Panc1 (cell line): ENCODE data around the gene FBP2. TPM values are rescaled to one million over a fixed set of nuclear protein-coding genes. Genes with fewer than 3 reads are reported as not detected.

Experiments
- ATAC-seq: fragments of 200-7000 bp; cut with Tn5 transposase; 2 replicates; pipeline ENCODE4 v1.9.1; 2020; ENCODE audit warnings: mild to moderate bottlenecking, moderate library complexity
- Bru-seq: library from RNA; stranded (reverse); fragments of 400-500 nt; gene quantifications from one replicate; lab custom pipeline; 2021; lab: Mats Ljungman, UMichigan
- BruChase-seq, 2 experiments: library from RNA; stranded (reverse); fragments of 400-500 nt; gene quantifications; one replicate each; lab custom pipeline; 2021; lab: Mats Ljungman, UMichigan
- BruUV-seq: library from RNA; stranded (reverse); fragments of 400-500 nt; replicated peaks from 2 replicates; lab custom pipeline; 2021; lab: Mats Ljungman, UMichigan
- CTCF ChIA-PET: fragments of 300-600 bp; sonication (Branson Sonifier 250); formaldehyde crosslinking; loops from one replicate; lab custom pipeline; 2022; ENCODE audit warnings: antibody characterized with exemption; lab: Charles Lee
- POLR2A ChIA-PET: fragments of 300-600 bp; sonication (Branson Sonifier 250); formaldehyde crosslinking; loops from one replicate; lab custom pipeline; 2022; ENCODE audit warnings: antibody characterized with exemption; lab: Charles Lee
- DNase-seq: peaks from one replicate; pipeline ENCODE4 v3.0.0-alpha.2; 2010; ENCODE audit warnings: low read depth, low spot score
- H3K27ac ChIP-seq: 2 replicates; pipeline ENCODE4 v1.5.1; 2011; ENCODE audit warnings: mild to moderate bottlenecking, low read length, inconsistent platforms
- H3K27me3 ChIP-seq: fragments of 200-500 bp; sonication (Bioruptor generic); 2 replicates; pipeline ENCODE4 v1.6.0; 2014; ENCODE audit warnings: low read length, inconsistent platforms; ENCODE audit not compliant: control insufficient read depth, insufficient read depth
- H3K36me3 ChIP-seq: fragments of 200-500 bp; sonication (Bioruptor generic); 2 replicates; pipeline ENCODE4 v1.5.1; 2014; ENCODE audit warnings: inconsistent platforms, mild to moderate bottlenecking, low read length, moderate library complexity; ENCODE audit not compliant: control insufficient read depth, insufficient read depth
- H3K4me1 ChIP-seq: 2 replicates; pipeline ENCODE4 v1.5.1; 2011; ENCODE audit warnings: inconsistent platforms, mild to moderate bottlenecking, low read length, moderate library complexity; ENCODE audit not compliant: control insufficient read depth, insufficient read depth
- H3K4me3 ChIP-seq, 2 experiments: 2 replicates each; pipeline ENCODE4 v1.5.1; 2011 to 2012; ENCODE audit warnings: low read depth in 2 of 2, low read length in 2 of 2, mild to moderate bottlenecking in 2 of 2, inconsistent platforms in 1 of 2, moderate library complexity in 1 of 2
- H3K9me3 ChIP-seq: fragments of 200-500 bp; sonication (Bioruptor generic); 2 replicates; pipeline ENCODE4 v1.5.1; 2014; ENCODE audit warnings: low read depth, mild to moderate bottlenecking, inconsistent platforms, low read length, moderate library complexity; ENCODE audit not compliant: control insufficient read depth, insufficient read depth
- POLR2AphosphoS5 ChIP-seq: IDR thresholded peaks from 2 replicates; pipeline ENCODE4 v1.6.1; 2012; ENCODE audit warnings: mild to moderate bottlenecking, low read depth, low read length, moderate library complexity
- SIN3A ChIP-seq: IDR thresholded peaks from 2 replicates; pipeline ENCODE4 v1.6.1; 2012; ENCODE audit warnings: low read depth, mild to moderate bottlenecking, low read length, moderate library complexity, borderline replicate concordance; ENCODE audit not compliant: insufficient read depth
- TCF7L2 ChIP-seq: IDR thresholded peaks from 2 replicates; pipeline ENCODE4 v1.6.1; 2011; ENCODE audit warnings: mild to moderate bottlenecking, low read depth, low read length, inconsistent platforms
- in situ Hi-C: cut with HindIII; loops from 2 replicates; pipeline ENCODE4 v1.10.0; 2016; ENCODE audit warnings: low sequenced_read_pairs, low pct_unique_long_range_greater_than_20kb
- intact Hi-C: fragments of 100-400 bp; cut with micrococcal nuclease; formaldehyde crosslinking; loops from one replicate; pipeline ENCODE4 v1.10.0; 2022; ENCODE audit not compliant: unreplicated experiment
- long read RNA-seq: library from polyadenylated mRNA; unstranded; transcript quantifications from one replicate; pipeline ENCODE4 v2.0.0, GENCODE V29; 2021; ENCODE audit not compliant: unreplicated experiment
- polyA plus RNA-seq: library from polyadenylated mRNA; unstranded; fragments of >200 nt; gene quantifications from one replicate; pipeline ENCODE4 v1.2.1, GENCODE V29; 2012; ENCODE audit warnings: missing spikeins; ENCODE audit not compliant: insufficient read length
- total RNA-seq: library from RNA; stranded (reverse); gene quantifications from one replicate; pipeline ENCODE4 v1.2.1, GENCODE V29; 2021; ENCODE audit not compliant: unreplicated experiment
- TF ChIP-seq, protein P1 (sequence below): fragments of 450-650 bp; IDR thresholded peaks from 2 replicates; pipeline ENCODE4 v1.5.1; 2017; ENCODE audit warnings: mild to moderate bottlenecking
- TF ChIP-seq, protein P2 (sequence below), 2 experiments: IDR thresholded peaks; 2 replicates each; pipeline ENCODE4 v1.6.1; 2011 to 2012; ENCODE audit warnings: low read depth in 2 of 2, control low read depth in 1 of 2, low read length in 1 of 2, mild to moderate bottlenecking in 1 of 2, moderate library complexity in 1 of 2; ENCODE audit not compliant: insufficient read depth in 1 of 2

The FBP2 gene
- total RNA-seq (not detected), Bru-seq, nascent RNA (percentile 3 among the genes with signal in this experiment), BruChase-seq, experiment 1, labeled RNA remaining after a 2-hour chase (not detected), BruChase-seq, experiment 2, labeled RNA remaining after a 6-hour chase (percentile 8 among the genes with signal in this experiment)
- not detected for polyA plus RNA-seq
- long read RNA-seq, result 0 reads

DNA sequence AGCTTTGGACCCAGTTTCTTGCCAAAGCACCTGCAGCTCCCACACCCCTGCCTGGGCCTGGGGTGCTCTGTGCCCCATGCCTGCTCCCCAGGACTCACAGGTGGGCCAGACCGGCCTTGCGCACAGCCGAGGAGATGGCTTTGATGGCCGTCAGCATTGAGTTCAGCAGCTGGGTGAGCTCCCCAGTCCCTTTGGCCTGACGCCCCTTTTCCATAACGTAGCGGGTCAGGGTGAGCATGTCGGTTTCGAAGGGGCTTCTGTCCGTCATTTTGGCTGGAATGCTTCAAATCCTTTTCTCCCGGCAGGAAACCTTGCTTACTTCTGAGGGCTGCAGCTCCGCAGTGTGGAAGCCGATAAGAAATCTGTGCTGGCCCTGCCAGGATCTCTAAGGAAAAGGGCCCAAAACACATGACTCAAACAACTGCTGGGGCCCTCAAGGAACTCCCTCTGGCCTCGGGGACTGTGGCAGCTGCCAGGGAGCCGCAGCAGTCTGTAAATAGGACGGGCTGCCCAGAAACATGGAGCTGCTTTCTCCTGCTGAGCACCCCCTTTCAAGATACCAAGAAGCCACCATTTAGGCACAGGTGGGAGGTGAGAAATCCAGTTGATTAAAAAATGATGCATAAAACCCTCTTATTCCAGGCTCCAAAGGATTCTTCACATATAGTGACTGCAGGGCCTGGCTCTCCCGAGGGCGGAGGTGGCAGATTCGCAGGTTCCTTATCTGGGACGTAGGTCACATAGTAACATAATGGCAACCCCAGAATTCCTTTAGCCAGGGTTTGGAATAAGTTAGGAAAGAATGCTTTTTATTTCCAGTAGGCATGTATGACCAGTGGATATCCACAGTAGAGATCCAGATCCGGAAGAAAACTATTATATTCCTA lies at the start of gene FBP2:
Gene FBP2, minus strand, starts transcription at position 366 of the 887 bp plus-strand sequence. Its CDS starts 98 bp downstream, at position 268.
- Histone ChIP-seq H3K27me3 (no peaks in the 10 kb centered on the region), H3K36me3 (no peaks in the 10 kb centered on the region), H3K4me3 (no peak within 1 kb of the TSS), H3K27ac (no peak within 1 kb of the TSS), H3K4me1 (no peaks in the 10 kb centered on the region), H3K9me3 (no peaks in the 10 kb centered on the region)
- in situ Hi-C loops, result no loop called here
- ChIA-PET POLR2A (no interaction called here), CTCF (interaction anchor here (0.6 kb wide), 1 partner anchor 39 kb away, joined by 5 read pairs; the partner anchor contains the start of gene PCAT7)
- no peak for DNase-seq
- ATAC-seq, result no peak
- intact Hi-C loops, result no loop called here
- BruUV-seq, result no TSS peak
- TF ChIP-seq, protein P1, sequence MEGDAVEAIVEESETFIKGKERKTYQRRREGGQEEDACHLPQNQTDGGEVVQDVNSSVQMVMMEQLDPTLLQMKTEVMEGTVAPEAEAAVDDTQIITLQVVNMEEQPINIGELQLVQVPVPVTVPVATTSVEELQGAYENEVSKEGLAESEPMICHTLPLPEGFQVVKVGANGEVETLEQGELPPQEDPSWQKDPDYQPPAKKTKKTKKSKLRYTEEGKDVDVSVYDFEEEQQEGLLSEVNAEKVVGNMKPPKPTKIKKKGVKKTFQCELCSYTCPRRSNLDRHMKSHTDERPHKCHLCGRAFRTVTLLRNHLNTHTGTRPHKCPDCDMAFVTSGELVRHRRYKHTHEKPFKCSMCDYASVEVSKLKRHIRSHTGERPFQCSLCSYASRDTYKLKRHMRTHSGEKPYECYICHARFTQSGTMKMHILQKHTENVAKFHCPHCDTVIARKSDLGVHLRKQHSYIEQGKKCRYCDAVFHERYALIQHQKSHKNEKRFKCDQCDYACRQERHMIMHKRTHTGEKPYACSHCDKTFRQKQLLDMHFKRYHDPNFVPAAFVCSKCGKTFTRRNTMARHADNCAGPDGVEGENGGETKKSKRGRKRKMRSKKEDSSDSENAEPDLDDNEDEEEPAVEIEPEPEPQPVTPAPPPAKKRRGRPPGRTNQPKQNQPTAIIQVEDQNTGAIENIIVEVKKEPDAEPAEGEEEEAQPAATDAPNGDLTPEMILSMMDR, result no peak
- TF ChIP-seq POLR2AphosphoS5 (no peak), SIN3A (no peak), TCF7L2 (no peak)
- TF ChIP-seq, protein P2, sequence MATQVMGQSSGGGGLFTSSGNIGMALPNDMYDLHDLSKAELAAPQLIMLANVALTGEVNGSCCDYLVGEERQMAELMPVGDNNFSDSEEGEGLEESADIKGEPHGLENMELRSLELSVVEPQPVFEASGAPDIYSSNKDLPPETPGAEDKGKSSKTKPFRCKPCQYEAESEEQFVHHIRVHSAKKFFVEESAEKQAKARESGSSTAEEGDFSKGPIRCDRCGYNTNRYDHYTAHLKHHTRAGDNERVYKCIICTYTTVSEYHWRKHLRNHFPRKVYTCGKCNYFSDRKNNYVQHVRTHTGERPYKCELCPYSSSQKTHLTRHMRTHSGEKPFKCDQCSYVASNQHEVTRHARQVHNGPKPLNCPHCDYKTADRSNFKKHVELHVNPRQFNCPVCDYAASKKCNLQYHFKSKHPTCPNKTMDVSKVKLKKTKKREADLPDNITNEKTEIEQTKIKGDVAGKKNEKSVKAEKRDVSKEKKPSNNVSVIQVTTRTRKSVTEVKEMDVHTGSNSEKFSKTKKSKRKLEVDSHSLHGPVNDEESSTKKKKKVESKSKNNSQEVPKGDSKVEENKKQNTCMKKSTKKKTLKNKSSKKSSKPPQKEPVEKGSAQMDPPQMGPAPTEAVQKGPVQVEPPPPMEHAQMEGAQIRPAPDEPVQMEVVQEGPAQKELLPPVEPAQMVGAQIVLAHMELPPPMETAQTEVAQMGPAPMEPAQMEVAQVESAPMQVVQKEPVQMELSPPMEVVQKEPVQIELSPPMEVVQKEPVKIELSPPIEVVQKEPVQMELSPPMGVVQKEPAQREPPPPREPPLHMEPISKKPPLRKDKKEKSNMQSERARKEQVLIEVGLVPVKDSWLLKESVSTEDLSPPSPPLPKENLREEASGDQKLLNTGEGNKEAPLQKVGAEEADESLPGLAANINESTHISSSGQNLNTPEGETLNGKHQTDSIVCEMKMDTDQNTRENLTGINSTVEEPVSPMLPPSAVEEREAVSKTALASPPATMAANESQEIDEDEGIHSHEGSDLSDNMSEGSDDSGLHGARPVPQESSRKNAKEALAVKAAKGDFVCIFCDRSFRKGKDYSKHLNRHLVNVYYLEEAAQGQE (IDR thresholded peaks at IDR 0.05; ENCODE audit: insufficient read depth in 1 of 2, low read depth in 2 of 2, low read length in 1 of 2), result no peak

DNA sequence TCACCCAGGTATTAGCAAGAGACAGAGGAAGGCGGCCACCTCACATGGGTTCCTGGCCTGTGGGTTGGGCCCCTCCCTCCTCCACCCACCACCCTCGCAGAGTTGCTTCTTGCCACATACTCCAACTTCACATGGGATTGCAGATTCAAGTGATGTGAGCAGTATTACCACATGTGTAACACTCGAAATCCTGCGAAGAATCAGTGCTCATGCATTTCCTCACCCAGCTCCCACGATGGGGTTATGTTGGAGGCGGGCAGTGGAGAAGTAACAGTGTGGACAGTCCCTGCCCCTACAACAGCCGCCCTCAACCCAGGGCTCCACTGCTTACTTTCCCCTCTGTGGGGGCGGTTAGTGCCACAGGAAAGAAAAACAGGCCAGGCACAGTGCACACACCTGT lies 49.6 kb upstream of the FBP2 start:
- Histone ChIP-seq H3K4me3 (no peak overlapping the region), H3K4me1 (no peaks in the 10 kb centered on the region), H3K36me3 (no peaks in the 10 kb centered on the region), H3K27ac (no peak overlapping the region), H3K9me3 (no peaks in the 10 kb centered on the region), H3K27me3 (no peaks in the 10 kb centered on the region; the same call in 1 of the 2 replicates)
- TF ChIP-seq, protein P1, result no peak
- no peak for TF ChIP-seq SIN3A
- TF ChIP-seq, protein P2 (IDR thresholded peaks at IDR 0.05; ENCODE audit: insufficient read depth in 1 of 2, low read depth in 2 of 2, low read length in 1 of 2), result no peak
- TF ChIP-seq TCF7L2, result no peak
- no peak for TF ChIP-seq POLR2AphosphoS5
- no peak for ATAC-seq
- intact Hi-C loops, result no loop called here
- CTCF ChIA-PET, result no interaction called here
- in situ Hi-C loops, result no loop called here
- POLR2A ChIA-PET, result no interaction called here
- BruUV-seq, result no TSS peak
- DNase-seq, result no peak
